Measurements from ENCODE around the gene ALKBH4. TPM values are rescaled to one million over a fixed set of nuclear protein-coding genes. Genes with fewer than 3 reads are reported as not detected.

Gene ALKBH4
- total and polyA plus RNA-seq, 10 of the 15 experiments (the other 5 are each of a cell fraction or from before 2014, with no cell fraction given) = 4.1 to 16.9 (median 11.3) TPM

GRCh38 chr7:102424129-102424551, 40.5 kb downstream of the ALKBH4 start:
- ATAC-seq (peak; percentile 1; the same call in 2 of the 3 replicates), FAIRE-seq (no peak), DNase-seq (ENCODE audit: low read depth, low spot score) (no peak)
- H2AFZ ChIP-seq (ENCODE audit: control insufficient read depth, low read depth, low read length) = no peak overlapping the region; the same call in 1 of the 2 replicates
- SMC1A ChIA-PET (ENCODE audit: uncharacterized antibody, unreplicated experiment) = interaction anchor here (0.7 to 6.7 kb wide), 9 partner anchors 9 to 133 kb away, joined by 3 to 89 read pairs (median 19); partner anchors contain the start of gene ORAI2
- CTCF ChIA-PET = interaction anchor here (0.6 to 5.3 kb wide), 9 partner anchors 9 to 43 kb away, joined by 3 to 32 read pairs (median 5); no protein-coding TSS in a partner anchor
- H3K4me3 ChIP-seq = no peak overlapping the region
- H4K20me1 ChIP-seq (ENCODE audit: control insufficient read depth, insufficient read depth) = no peaks in the 10 kb centered on the region
- peak overlapping the region; percentile 97 for H3K9ac ChIP-seq (ENCODE audit: control insufficient read depth, insufficient read depth, low read length)
- H3K79me2 ChIP-seq (ENCODE audit: control insufficient read depth, insufficient read depth, low read length) = peaks cover 11% of the 10 kb centered on the region
- POLR2A ChIA-PET = interaction anchor here (0.6 to 13.0 kb wide), 5 partner anchors 8 to 134 kb away, joined by 4 to 210 read pairs (median 34); partner anchors contain the start of gene ORAI2
- BruUV-seq (replicated peaks) = no TSS peak
- peaks cover 5 to 10% of the 10 kb centered on the region in 2 experiments for H3K36me3 ChIP-seq (ENCODE audit: control insufficient read depth in 2 of 2, insufficient read depth in 2 of 2, low read length in 1 of 2)
- H3K4me1 ChIP-seq (ENCODE audit: control insufficient read depth, insufficient read depth, low read length) = peaks cover 62% of the 10 kb centered on the region
- no peaks in the 10 kb centered on the region for H3K27me3 ChIP-seq (replicated peaks in 1 of 2; ENCODE audit: control insufficient read depth in 2 of 2, insufficient read depth in 2 of 2, low read length in 1 of 2)
- H3K9me3 ChIP-seq (replicated peaks; ENCODE audit: control insufficient read depth, insufficient read depth, low read length) = no peaks in the 10 kb centered on the region
- H3K27ac ChIP-seq (ENCODE audit: control insufficient read depth, insufficient read depth) = peak overlapping the region; percentile 99
- peak overlapping the region; percentile 85 for H3K4me2 ChIP-seq (ENCODE audit: control insufficient read depth, insufficient read depth)
- WGBS (ENCODE audit: insufficient coverage, insufficient replicate concordance, low lambda C conversion rate, missing lambda C conversion rate) = 23% methylated on average over 12 of the region's 12 CpGs
- intact Hi-C loops (cut with micrococcal nuclease; ENCODE audit: unreplicated experiment) (loop anchor here (1.0 to 2.0 kb wide), 2 partner anchors 15 to 17 kb away; no protein-coding TSS in a partner anchor), in situ Hi-C loops (cut with MboI) (no loop called here)
- RAD21 ChIA-PET (ENCODE audit: unreplicated experiment) = interaction anchor here (0.7 to 6.0 kb wide), 7 partner anchors 9 to 135 kb away, joined by 3 to 115 read pairs (median 23); partner anchors contain the start of gene ALKBH4
- TF ChIP-seq NKRF (conservative IDR thresholded peaks at IDR 0.05) (no peak), BHLHE40 (IDR thresholded peaks at IDR 0.05; ENCODE audit: borderline replicate concordance in 1 of 2, low read depth in 2 of 2, low read length in 1 of 2) (peak in 1 of 2 experiments; percentile 34; a peak in 1 of 4 replicates), NBN (IDR thresholded peaks at IDR 0.05) (no peak), CBFB (IDR thresholded peaks at IDR 0.05; ENCODE audit: low read depth) (no peak), POU2F2 (IDR thresholded peaks at IDR 0.05; ENCODE audit: borderline replicate concordance, low read depth, low read length) (no peak), TAF1 (IDR thresholded peaks at IDR 0.05; ENCODE audit: borderline replicate concordance, low read depth, low read length) (no peak), HSF1 (IDR thresholded peaks at IDR 0.05; ENCODE audit: low read depth, low read length) (no peak), SUZ12 (IDR thresholded peaks at IDR 0.05; ENCODE audit: unreplicated experiment) (no peak), TARDBP (IDR thresholded peaks at IDR 0.05; ENCODE audit: borderline replicate concordance) (no peak), HCFC1 (IDR thresholded peaks at IDR 0.05; ENCODE audit: low read length) (no peak), GATAD2B (conservative IDR thresholded peaks at IDR 0.05; ENCODE audit: low read depth) (peak; percentile 25; the same call in 1 of the 2 replicates), SRF (IDR thresholded peaks at IDR 0.05; ENCODE audit: low read depth in 2 of 2, low read length in 2 of 2) (0 out of 4 replicates have a peak, but pooled peaks of 1 of the 2 experiments have one; percentile 15), CHD2 (IDR thresholded peaks at IDR 0.05; ENCODE audit: borderline replicate concordance, low read depth, low read length) (peak; percentile 43; the same call in 1 of the 2 replicates), MTA2 (IDR thresholded peaks at IDR 0.05; ENCODE audit: low read depth) (no peak), CHD4 (IDR thresholded peaks at IDR 0.05) (no peak), TCF12 (IDR thresholded peaks at IDR 0.05; ENCODE audit: low read depth, low read length) (peak; percentile 25; the same call in 1 of the 2 replicates), NRF1 (conservative IDR thresholded peaks at IDR 0.05; ENCODE audit: low read depth, low read length) (no peak), DPF2 (IDR thresholded peaks at IDR 0.05) (peak; percentile 21; the same call in 1 of the 2 replicates), SMARCA5 (IDR thresholded peaks at IDR 0.05) (no peak), NR2F1 (conservative IDR thresholded peaks at IDR 0.05) (peak; percentile 68), SREBF1 (IDR thresholded peaks at IDR 0.05; ENCODE audit: low read length) (no peak), CBX5 (IDR thresholded peaks at IDR 0.05; ENCODE audit: low read depth) (no peak), BMI1 (IDR thresholded peaks at IDR 0.05; ENCODE audit: borderline replicate concordance) (no peak), YY1 (IDR thresholded peaks at IDR 0.05; ENCODE audit: low read depth, low read length) (no peak), FOXM1 (IDR thresholded peaks at IDR 0.05; ENCODE audit: low read depth, low read length) (no peak)

Measured in GM12878 (cell line).